H9 (cell line): ENCODE results near the gene EPHA10. TPM values are rescaled to one million over a fixed set of nuclear protein-coding genes. Genes with fewer than 3 reads are reported as not detected.

Experiments
- DNase-seq: peaks from one replicate; pipeline ENCODE4 v3.0.0-alpha.2; 2017
- H2AFZ ChIP-seq: one replicate; pipeline ENCODE4 v1.6.1; 2013; ENCODE audit warnings: mild to moderate bottlenecking, low read length, control low read depth, moderate library complexity
- H2AK5ac ChIP-seq: 2 replicates; pipeline ENCODE4 v1.6.1; 2013; ENCODE audit warnings: low read length, control low read depth, mixed read lengths; ENCODE audit not compliant: insufficient read length
- H2BK120ac ChIP-seq: one replicate; pipeline ENCODE4 v1.6.1; 2013; ENCODE audit warnings: low read depth, mild to moderate bottlenecking, low read length, control low read depth, inconsistent platforms; ENCODE audit not compliant: poor library complexity, severe bottlenecking
- H2BK12ac ChIP-seq: 2 replicates; pipeline ENCODE4 v1.6.1; 2013; ENCODE audit warnings: low read length, control low read depth, mixed read lengths, low read depth; ENCODE audit not compliant: insufficient read length
- H2BK15ac ChIP-seq: 2 replicates; pipeline ENCODE4 v1.6.1; 2013; ENCODE audit warnings: low read depth, low read length, control low read depth
- H2BK20ac ChIP-seq: one replicate; pipeline ENCODE4 v1.6.1; 2013; ENCODE audit warnings: low read depth, mild to moderate bottlenecking, low read length, control low read depth, inconsistent platforms; ENCODE audit not compliant: poor library complexity, severe bottlenecking
- H2BK5ac ChIP-seq: 2 replicates; pipeline ENCODE4 v1.6.1; 2013; ENCODE audit warnings: low read length, control low read depth, mixed read lengths; ENCODE audit not compliant: insufficient read length
- H3K14ac ChIP-seq: 2 replicates; pipeline ENCODE4 v1.6.1; 2013; ENCODE audit warnings: low read length, control low read depth; ENCODE audit not compliant: insufficient read depth
- H3K18ac ChIP-seq: 2 replicates; pipeline ENCODE4 v1.6.1; 2013; ENCODE audit warnings: low read depth, mild to moderate bottlenecking, mixed read lengths, low read length, control low read depth; ENCODE audit not compliant: insufficient read length
- H3K23ac ChIP-seq: 2 replicates; pipeline ENCODE4 v1.6.1; 2013; ENCODE audit warnings: low read length, control low read depth, mixed read lengths, low read depth; ENCODE audit not compliant: insufficient read length
- H3K23me2 ChIP-seq: 2 replicates; pipeline ENCODE4 v1.6.1; 2013; ENCODE audit warnings: low read depth, mild to moderate bottlenecking, mixed read lengths, low read length, control low read depth; ENCODE audit not compliant: insufficient read length, poor library complexity, severe bottlenecking
- H3K27ac ChIP-seq: 2 replicates; pipeline ENCODE4 v1.5.1; 2013; ENCODE audit warnings: low read length, control low read depth, mixed read lengths, low read depth; ENCODE audit not compliant: insufficient read length
- H3K27me3 ChIP-seq: 2 replicates; pipeline ENCODE4 v1.6.1; 2013; ENCODE audit warnings: low read length, control low read depth, inconsistent platforms; ENCODE audit not compliant: insufficient read depth
- H3K4ac ChIP-seq: 2 replicates; pipeline ENCODE4 v1.6.1; 2013; ENCODE audit warnings: low read depth, mild to moderate bottlenecking, control low read depth, inconsistent platforms, low read length, moderate library complexity
- H3K4me1 ChIP-seq: 2 replicates; pipeline ENCODE4 v1.6.1; 2013; ENCODE audit warnings: low read length, control low read depth, inconsistent platforms; ENCODE audit not compliant: insufficient read depth
- H3K4me2 ChIP-seq: 2 replicates; pipeline ENCODE4 v1.6.1; 2013; ENCODE audit warnings: low read length, control low read depth, mixed read lengths; ENCODE audit not compliant: insufficient read length, insufficient read depth
- H3K56ac ChIP-seq: 2 replicates; pipeline ENCODE4 v1.6.1; 2013; ENCODE audit warnings: low read depth, mild to moderate bottlenecking, mixed read lengths, low read length, control low read depth; ENCODE audit not compliant: insufficient read length
- H3K79me1 ChIP-seq: 2 replicates; pipeline ENCODE4 v1.6.1; 2013; ENCODE audit warnings: low read depth, mild to moderate bottlenecking, moderate library complexity, low read length, control low read depth, inconsistent platforms; ENCODE audit not compliant: insufficient read depth, poor library complexity, severe bottlenecking
- H3K79me2 ChIP-seq: 2 replicates; pipeline ENCODE4 v1.6.1; 2013; ENCODE audit warnings: low read length, control low read depth, inconsistent platforms; ENCODE audit not compliant: insufficient read depth
- H3K9ac ChIP-seq: 2 replicates; pipeline ENCODE4 v1.6.1; 2013; ENCODE audit warnings: low read length, control low read depth, mixed read lengths; ENCODE audit not compliant: insufficient read length; ENCODE audit errors: extremely low read depth
- H3K9me3 ChIP-seq: one replicate; pipeline ENCODE4 v1.6.1; 2013; ENCODE audit warnings: low read depth, low read length, inconsistent platforms; ENCODE audit not compliant: control insufficient read depth
- H3T11ph ChIP-seq: one replicate; pipeline ENCODE4 v1.6.1; 2013; ENCODE audit warnings: mild to moderate bottlenecking, low read length, control low read depth, inconsistent platforms
- H4K20me1 ChIP-seq: one replicate; pipeline ENCODE4 v1.6.1; 2013; ENCODE audit not compliant: control insufficient read depth, insufficient read length, insufficient read depth
- H4K5ac ChIP-seq: 2 replicates; pipeline ENCODE4 v1.6.1; 2013; ENCODE audit warnings: low read depth, mild to moderate bottlenecking, mixed read lengths, low read length, control low read depth; ENCODE audit not compliant: insufficient read length
- H4K8ac ChIP-seq: replicated peaks from 2 replicates; pipeline ENCODE4 v1.6.1; 2013; ENCODE audit warnings: low read length, control low read depth, mixed read lengths, low read depth; ENCODE audit not compliant: insufficient read length
- H4K91ac ChIP-seq: 2 replicates; pipeline ENCODE4 v1.6.1; 2013; ENCODE audit warnings: low read depth, mild to moderate bottlenecking, moderate library complexity, mixed read lengths, low read length, control low read depth; ENCODE audit not compliant: insufficient read length
- H3K27ac Mint-ChIP-seq, 3 experiments: 2 replicates in 2 of 3; 3 replicates in 1 of 3; pipeline ENCODE4 v1.8.0; 2020 to 2021; ENCODE audit warnings: mixed read lengths in 3 of 3, mild to moderate bottlenecking in 1 of 3, moderate library complexity in 1 of 3
- H3K27me3 Mint-ChIP-seq: 2 replicates; pipeline ENCODE4 v1.8.0; 2021; ENCODE audit warnings: low read depth, mild to moderate bottlenecking, moderate library complexity, mixed read lengths
- H3K36me3 Mint-ChIP-seq, 3 experiments: 2 replicates in 2 of 3; 3 replicates in 1 of 3; pipeline ENCODE4 v1.8.0; 2020 to 2021; ENCODE audit warnings: low read depth in 3 of 3, mixed read lengths in 3 of 3; ENCODE audit not compliant: insufficient read depth in 1 of 3
- H3K4me1 Mint-ChIP-seq, 2 experiments: 2 replicates each; pipeline ENCODE4 v1.8.0; 2020; ENCODE audit warnings: mixed read lengths in 2 of 2
- H3K4me3 Mint-ChIP-seq, 2 experiments: 2 replicates in 1 of 2; 3 replicates in 1 of 2; pipeline ENCODE4 v1.8.0; 2020 to 2021; ENCODE audit warnings: mild to moderate bottlenecking in 2 of 2, mixed read lengths in 2 of 2, moderate library complexity in 1 of 2
- H3K9me3 Mint-ChIP-seq, 2 experiments: 2 replicates in 1 of 2; 3 replicates in 1 of 2; pipeline ENCODE4 v1.8.0; 2020; ENCODE audit warnings: mild to moderate bottlenecking in 2 of 2, mixed read lengths in 2 of 2, moderate library complexity in 1 of 2
- CTCF ChIP-seq: fragments of 200-600 bp; sonication (generic); conservative IDR thresholded peaks from 3 replicates; pipeline ENCODE4 v1.8.0; 2021; ENCODE audit warnings: antibody characterized with exemption, mild to moderate bottlenecking
- WGBS: extraction: QIAGEN DNeasy Blood & Tissue Kit; methylation state at CpG from one replicate; pipeline ENCODE4 v1.1.7; 2013; ENCODE audit warnings: missing lambda C conversion rate, low lambda C conversion rate, mixed read lengths; ENCODE audit not compliant: insufficient read length; ENCODE audit errors: extremely low coverage; 5-methylcytosine and 5-hydroxymethylcytosine counted together
- total RNA-seq: library from RNA; stranded (reverse); gene quantifications from 2 replicates; pipeline ENCODE4 v1.2.1, GENCODE V29; 2021

EPHA10 gene
- total RNA-seq, 1 experiment from 2014 or later = 0.96 TPM

DNA sequence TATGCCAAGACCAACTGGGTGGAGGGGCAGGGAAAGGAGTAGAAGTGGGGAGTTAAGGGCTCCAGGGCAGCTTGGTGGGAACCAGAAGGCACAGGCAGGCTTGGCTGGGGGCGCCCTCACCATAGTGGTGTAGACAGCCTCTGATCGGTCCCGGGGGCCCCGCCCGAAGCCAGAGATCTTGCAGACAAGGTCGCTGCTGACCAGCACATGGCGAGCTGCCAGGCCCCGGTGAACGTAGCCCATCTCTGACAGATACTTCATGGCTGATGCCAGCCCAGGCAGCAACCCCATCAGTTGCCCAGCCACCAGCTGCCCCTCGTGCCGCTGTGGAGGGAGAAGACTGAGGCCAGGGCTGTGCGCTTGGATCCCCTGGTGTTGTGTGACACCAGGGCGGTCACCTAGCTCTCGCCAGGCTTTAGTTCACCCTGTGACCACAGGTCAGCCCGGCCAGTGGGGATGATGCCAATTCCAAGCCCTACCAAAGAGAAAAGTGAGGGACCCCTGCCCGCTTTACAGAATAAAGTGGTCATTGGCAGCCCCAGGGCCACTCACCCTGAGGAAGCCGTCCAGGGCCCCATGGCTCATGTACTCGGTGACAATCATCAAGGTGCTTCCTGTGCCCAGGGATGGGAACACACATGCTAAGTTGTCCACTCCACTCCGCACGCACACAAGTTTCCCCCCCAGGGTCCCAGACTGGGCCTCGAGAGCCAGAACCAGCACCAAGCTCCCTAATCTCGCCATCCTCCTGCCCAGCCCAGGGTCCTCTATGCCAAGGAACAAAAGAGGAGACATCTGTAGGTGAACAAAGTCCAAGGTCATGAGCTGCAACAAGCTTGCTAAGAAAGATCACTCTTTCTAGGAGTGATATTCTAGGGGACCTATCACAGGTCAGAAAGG, 44.4 kb downstream of the EPHA10 start:
- Histone ChIP-seq H2BK5ac (no peak overlapping the region), H3K56ac (no peak overlapping the region), H2BK120ac (no peak overlapping the region), H3K14ac (no peak overlapping the region), H3K23ac (no peak overlapping the region), H2BK20ac (no peak overlapping the region), H4K5ac (no peak overlapping the region), H3K9ac (no peak overlapping the region), H3T11ph (no peak overlapping the region), H3K9me3 (no peaks in the 10 kb centered on the region), H2AK5ac (no peak overlapping the region), H3K23me2 (no peaks in the 10 kb centered on the region), H4K91ac (no peak overlapping the region), H3K79me2 (no peaks in the 10 kb centered on the region), H3K79me1 (no peaks in the 10 kb centered on the region), H3K4me2 (no peak overlapping the region), H2BK12ac (no peak overlapping the region), H3K4ac (no peak overlapping the region), H3K27ac (no peak overlapping the region), H2AFZ (no peak overlapping the region), H4K8ac (no peak overlapping the region), H3K27me3 (no peaks in the 10 kb centered on the region), H2BK15ac (no peak overlapping the region), H3K4me1 (no peaks in the 10 kb centered on the region), H3K18ac (no peak overlapping the region), H4K20me1 (no peaks in the 10 kb centered on the region)
- TF ChIP-seq CTCF = no peak
- H3K4me3 Mint-ChIP-seq = no peak overlapping the region
- no peak for DNase-seq
- H3K27ac Mint-ChIP-seq = peak overlapping the region in 1 of 3 experiments; percentile 44; a peak in 2 of 7 replicates
- H3K36me3 Mint-ChIP-seq = no peaks in the 10 kb centered on the region
- H3K9me3 Mint-ChIP-seq = no peaks in the 10 kb centered on the region
- H3K4me1 Mint-ChIP-seq = peaks cover 9 to 14% of the 10 kb centered on the region in 2 experiments; a peak in 3 of 4 replicates
- WGBS = no CpG with 5 or more reads among the region's 22 CpGs
- peaks cover 6% of the 10 kb centered on the region for H3K27me3 Mint-ChIP-seq
